Ishikawa (cell line): ENCODE data around the gene GAS2L2.

Experiments used
- CEBPB ChIP-seq: IDR thresholded peaks from 2 replicates; pipeline ENCODE4 v1.6.1; 2012
- CREB1 ChIP-seq: IDR thresholded peaks from 2 replicates; pipeline ENCODE4 v1.6.1; 2012; ENCODE audit warnings: low read depth
- EGR1 ChIP-seq: IDR thresholded peaks from 2 replicates; pipeline ENCODE4 v1.6.1; 2012
- EP300 ChIP-seq: IDR thresholded peaks from 2 replicates; pipeline ENCODE4 v1.6.1; 2012; ENCODE audit warnings: borderline replicate concordance
- FOXM1 ChIP-seq: IDR thresholded peaks from 2 replicates; pipeline ENCODE4 v1.6.1; 2012; ENCODE audit warnings: low read depth, borderline replicate concordance
- MAX ChIP-seq: IDR thresholded peaks from 2 replicates; pipeline ENCODE4 v1.6.1; 2012
- NFIC ChIP-seq: IDR thresholded peaks from 2 replicates; pipeline ENCODE4 v1.6.1; 2012
- RAD21 ChIP-seq: IDR thresholded peaks from 2 replicates; pipeline ENCODE4 v1.6.1; 2012; ENCODE audit warnings: low read depth
- REST ChIP-seq: IDR thresholded peaks from 2 replicates; pipeline ENCODE4 v1.6.1; 2012; ENCODE audit warnings: low read depth, mild to moderate bottlenecking
- TAF1 ChIP-seq: IDR thresholded peaks from 2 replicates; pipeline ENCODE4 v1.6.1; 2012; ENCODE audit warnings: low read depth, mild to moderate bottlenecking
- TCF12 ChIP-seq: IDR thresholded peaks from 2 replicates; pipeline ENCODE4 v1.6.1; 2012; ENCODE audit warnings: low read depth
- TEAD4 ChIP-seq: IDR thresholded peaks from 2 replicates; pipeline ENCODE4 v1.6.1; 2012
- USF1 ChIP-seq: IDR thresholded peaks from 2 replicates; pipeline ENCODE4 v1.6.1; 2012
- YY1 ChIP-seq: IDR thresholded peaks from 2 replicates; pipeline ENCODE4 v1.6.1; 2012; ENCODE audit warnings: low read depth
- ZBTB7A ChIP-seq: IDR thresholded peaks from 2 replicates; pipeline ENCODE4 v1.6.1; 2012; ENCODE audit warnings: low read depth

Gene GAS2L2

GRCh38 chr17:35775039-35775438 is 22.0 kb upstream of the GAS2L2 start:
- no peak for TF ChIP-seq NFIC
- no peak for TF ChIP-seq ZBTB7A
- TF ChIP-seq CEBPB: no peak
- TF ChIP-seq EP300: no peak

- TF ChIP-seq CEBPB (no peak), TAF1 (no peak), REST (no peak), YY1 (no peak)
Measured at GRCh38 chr17:35774499-35774898, 21.5 kb upstream of the GAS2L2 start.

- no peak for TF ChIP-seq MAX
- no peak for TF ChIP-seq FOXM1
- TF ChIP-seq CEBPB: no peak
- no peak for TF ChIP-seq REST
- TF ChIP-seq CREB1: no peak
- TF ChIP-seq RAD21: no peak
- no peak for TF ChIP-seq TEAD4
- no peak for TF ChIP-seq USF1
- TF ChIP-seq YY1: no peak
- TF ChIP-seq TAF1: no peak
- no peak for TF ChIP-seq EGR1
- TF ChIP-seq ZBTB7A: no peak
- TF ChIP-seq EP300: no peak
- TF ChIP-seq NFIC: no peak
- TF ChIP-seq TCF12: no peak
Measured at GRCh38 chr17:35773679-35774425, 20.8 kb upstream of the GAS2L2 start.

GRCh38 chr17:35773129-35773528 is 20.1 kb upstream of the GAS2L2 start:
- TF ChIP-seq USF1 (no peak), TEAD4 (no peak), TCF12 (no peak), RAD21 (no peak), CREB1 (no peak), FOXM1 (no peak)

GRCh38 chr17:35769895-35770486 is 17.0 kb upstream of the GAS2L2 start:
- TF ChIP-seq YY1: no peak
- no peak for TF ChIP-seq CEBPB
- TF ChIP-seq TAF1: no peak

- TF ChIP-seq REST (no peak), FOXM1 (no peak), NFIC (no peak), RAD21 (no peak), MAX (no peak), YY1 (no peak), EGR1 (no peak), ZBTB7A (no peak)
Measured at GRCh38 chr17:35768797-35769196, 15.8 kb upstream of the GAS2L2 start.
